ENCODE data around the gene LPAR3.
"Not testable (repeated sequence)": the region's sequence is repeated elsewhere in the genome, so short reads cannot be mapped to it uniquely, and the experiment has no call there.

LPAR3 gene, protein sequence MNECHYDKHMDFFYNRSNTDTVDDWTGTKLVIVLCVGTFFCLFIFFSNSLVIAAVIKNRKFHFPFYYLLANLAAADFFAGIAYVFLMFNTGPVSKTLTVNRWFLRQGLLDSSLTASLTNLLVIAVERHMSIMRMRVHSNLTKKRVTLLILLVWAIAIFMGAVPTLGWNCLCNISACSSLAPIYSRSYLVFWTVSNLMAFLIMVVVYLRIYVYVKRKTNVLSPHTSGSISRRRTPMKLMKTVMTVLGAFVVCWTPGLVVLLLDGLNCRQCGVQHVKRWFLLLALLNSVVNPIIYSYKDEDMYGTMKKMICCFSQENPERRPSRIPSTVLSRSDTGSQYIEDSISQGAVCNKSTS

DNA sequence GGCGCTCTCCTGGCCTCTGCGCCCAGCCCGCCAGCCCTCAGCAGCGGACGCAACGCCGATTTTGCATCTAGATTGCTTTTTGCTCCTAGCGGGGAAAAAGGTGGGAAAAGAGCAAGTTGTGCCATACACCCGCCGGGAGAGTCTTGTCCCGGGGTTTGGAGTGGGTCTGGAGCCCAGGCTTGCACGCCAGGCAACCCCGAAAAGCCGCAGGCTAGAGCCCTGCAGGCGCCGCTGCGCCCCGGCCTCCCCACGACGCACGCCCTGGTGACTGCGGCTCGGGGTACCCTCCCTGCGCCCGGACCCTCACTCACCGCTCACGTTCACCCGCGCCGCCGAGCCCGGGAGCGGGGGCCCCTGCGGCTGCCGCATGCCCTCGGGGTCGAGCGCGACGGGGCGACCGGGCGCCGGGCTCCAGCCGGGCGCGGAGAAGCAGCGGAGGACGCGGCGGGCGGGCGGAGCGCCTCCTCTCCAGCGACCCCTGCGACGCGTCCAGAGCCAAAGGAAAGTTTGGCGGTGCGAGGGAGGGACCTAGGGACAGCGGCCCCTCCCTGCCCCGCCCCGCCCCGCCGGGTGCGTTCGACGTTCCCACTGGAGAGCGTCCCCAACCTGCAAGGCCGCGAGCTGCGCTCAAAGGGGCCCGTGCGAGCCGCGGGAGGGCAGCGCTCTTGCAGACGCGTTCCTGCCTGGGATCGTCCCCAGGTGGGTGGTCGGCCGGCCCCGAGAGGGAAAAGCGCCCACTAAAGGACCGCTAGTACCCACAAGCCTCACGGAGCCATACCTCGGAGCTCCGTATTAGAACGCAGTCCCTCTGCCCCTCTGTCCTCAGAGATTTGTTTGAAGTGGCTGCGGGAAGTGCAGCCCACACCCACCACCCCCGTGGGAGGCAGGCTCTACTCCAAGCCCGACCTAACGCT lies at the start of gene LPAR3:
TSS of gene LPAR3 (minus strand) at position 502 of the 914 bp plus-strand sequence. CDS start 27,086 bp downstream, outside the sequence.
- DNase-seq (ENCODE audit: low spot score) = peak; percentile 7

DNA sequence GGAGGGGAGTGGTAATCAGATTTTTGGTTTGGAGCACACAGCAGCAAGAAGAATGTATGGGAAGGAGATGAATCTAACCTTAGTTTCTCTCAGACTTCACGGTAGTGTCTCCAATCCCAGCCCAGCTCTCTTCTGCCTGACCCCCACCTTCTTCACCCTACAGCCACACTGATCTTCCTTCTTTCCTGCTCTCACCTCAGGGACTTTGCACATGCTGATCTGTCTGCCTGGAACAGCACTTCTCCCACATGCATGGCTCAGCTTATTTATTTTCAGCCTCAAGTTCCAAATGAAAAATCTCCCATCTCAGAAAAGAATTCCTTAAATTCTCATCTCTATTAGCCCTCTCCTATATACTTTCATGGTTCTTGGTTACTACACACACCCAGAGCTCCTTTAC lies 48.8 kb upstream of the LPAR3 start:
- DNase-seq (ENCODE audit: low spot score) = no peak

DNA sequence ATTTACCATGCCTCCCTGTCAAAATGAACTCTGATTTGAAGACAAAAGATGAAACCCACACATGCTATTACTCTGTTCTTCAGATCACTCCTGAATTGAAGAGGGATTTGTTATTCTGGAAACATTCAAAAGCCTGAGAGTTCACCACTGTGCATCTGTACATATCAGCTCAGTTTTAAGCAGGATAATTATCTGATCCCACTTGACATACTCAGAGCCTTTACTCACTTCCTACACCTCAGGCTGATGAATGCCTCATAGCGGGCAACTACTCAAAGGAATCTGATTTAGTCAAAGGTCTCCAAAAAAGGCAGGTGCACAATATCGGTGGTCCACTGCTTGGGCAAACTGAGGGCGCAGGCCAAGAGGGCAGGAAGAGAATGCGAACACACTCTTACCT lies 47.5 kb upstream of the LPAR3 start:
- DNase-seq (ENCODE audit: low spot score) = no peak

DNA sequence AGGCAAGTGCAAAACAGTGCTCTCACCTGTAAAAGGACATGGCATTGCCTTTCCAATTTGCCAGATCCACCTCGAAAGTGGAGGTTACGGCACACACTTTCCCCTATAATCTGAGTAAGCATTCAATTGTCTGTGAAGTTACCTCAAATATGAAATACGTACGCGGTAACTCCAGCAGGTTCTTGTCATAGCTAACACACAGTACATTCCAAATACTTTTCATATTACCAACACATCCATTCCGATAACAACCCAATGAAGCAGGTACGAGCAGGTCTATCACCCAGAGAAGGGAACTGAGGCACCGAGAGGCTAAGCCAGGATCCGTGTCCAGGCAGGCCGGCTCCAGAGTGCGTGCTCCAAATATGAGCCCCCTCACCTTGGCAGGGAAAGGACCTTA lies 46.8 kb upstream of the LPAR3 start:
- DNase-seq (ENCODE audit: low spot score) = no peak

DNA sequence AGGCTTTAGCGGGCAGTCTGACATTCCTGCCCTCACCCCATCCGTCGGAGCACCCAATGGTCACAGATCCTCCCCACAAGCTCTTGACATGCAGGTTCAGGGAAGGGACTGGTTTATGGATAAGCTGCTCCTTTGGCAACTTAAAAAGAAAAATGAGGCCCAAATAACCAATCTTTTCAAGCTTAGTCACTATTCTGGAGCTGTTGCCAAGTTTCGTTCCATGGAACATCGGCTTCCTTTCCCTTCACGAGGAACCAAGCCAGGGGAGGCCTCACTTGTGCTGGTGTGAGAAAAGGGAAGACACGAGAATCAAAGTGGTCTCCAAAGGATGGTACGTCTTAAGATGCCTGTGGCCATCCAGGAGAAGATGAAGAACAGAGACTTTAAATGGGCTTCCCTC lies 46.1 kb upstream of the LPAR3 start:
- no peak for DNase-seq (ENCODE audit: low spot score)

DNA sequence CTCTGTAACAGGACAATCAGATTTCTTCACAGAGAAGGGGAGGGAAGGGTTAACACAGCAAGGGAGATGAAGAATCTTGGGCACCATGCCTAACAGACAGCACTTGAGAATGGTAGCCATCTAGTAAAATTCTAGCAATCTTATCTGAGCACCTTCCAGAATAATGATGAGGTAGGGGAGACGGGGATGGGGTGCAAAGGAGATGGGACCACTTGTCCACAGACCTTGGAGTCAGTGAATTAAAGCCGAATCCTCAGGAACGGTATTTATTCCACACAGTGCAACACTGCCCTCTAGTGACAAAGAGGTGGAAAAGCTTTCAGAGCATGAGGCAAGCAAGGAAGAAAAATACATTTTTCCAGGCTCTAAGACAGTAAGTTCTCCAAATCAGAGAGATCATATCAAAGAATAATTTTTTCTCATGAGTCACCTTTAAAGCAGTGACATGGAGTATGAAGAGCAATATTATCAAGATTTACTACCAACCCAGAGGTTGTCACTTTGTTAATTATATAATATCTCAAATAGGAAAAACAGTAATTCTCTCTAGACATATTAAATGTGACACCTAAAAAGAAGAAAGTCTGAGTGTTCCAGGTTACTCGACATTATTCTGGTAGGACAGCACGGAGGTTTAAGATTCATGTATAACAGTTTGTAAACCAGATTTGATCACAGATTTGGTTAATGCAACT lies 43.3 kb upstream of the LPAR3 start:
- peak; percentile 62 for DNase-seq (ENCODE audit: low spot score)

DNA sequence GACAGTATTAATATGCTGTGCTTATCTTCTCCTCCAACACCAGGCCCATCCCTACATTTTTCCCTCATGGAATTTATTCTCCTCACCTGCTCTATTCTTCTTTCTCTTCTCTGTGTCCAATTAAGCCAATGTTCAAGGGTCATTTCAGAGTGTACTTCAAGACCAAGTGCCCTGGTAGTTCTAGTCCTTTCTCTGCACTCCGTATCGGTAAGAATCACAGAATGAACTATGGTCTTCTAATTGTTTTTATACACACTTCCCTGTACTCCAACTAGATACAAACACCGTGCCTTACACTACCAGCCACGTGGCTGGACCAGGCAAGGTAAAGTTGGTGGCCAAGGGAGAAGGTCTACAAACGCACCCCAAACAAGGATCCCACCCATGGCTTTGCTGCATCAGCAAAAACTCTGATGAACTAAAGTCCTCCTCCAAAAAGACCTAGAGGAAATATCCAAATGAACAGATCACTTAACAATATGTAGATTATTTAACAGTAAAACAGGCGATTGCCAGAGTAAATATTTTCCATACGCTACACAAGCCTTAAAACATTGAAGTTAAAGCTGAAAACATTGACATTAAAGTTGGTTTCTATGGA lies 40.1 kb upstream of the LPAR3 start:
- DNase-seq (ENCODE audit: low spot score) = no peak

DNA sequence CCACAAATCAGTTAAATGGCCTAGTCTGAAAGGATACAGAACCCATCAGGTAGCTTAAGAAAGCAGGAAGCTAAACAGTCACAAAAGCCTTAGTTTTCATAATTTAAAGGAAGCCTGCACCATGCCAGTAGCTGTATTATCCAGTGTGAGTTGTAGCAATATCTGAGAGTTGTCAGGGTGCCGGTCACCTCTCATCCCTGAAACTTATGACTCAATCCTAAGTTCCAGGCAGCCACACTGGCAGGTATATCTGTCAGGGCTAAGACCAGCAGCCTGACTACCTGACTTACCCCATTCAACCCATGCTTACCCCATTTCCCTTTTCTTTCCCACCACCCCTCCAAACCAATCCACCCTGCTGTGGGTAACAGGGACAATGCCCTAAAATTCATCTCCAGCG lies 37.8 kb upstream of the LPAR3 start:
- DNase-seq (ENCODE audit: low spot score) = no peak

DNA sequence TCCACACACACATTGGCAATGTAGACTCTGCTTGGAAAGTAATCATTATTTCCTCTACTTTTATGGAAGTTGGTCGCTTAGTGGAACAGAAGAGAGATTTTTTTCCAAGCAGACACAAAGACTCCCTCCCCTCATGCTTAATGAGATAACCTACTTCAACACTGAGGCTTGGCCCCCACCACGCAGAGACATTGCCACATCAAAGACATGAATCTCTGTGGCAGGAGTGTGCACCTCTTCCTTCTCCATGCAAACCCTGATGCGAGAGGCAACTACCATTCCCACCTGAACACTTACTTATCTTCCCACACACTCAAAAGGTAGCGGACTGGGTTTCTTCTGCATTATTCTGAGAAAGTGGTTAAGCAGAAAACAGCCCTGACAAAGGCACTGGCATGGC lies 37.3 kb upstream of the LPAR3 start:
- no peak for DNase-seq (ENCODE audit: low spot score)

DNA sequence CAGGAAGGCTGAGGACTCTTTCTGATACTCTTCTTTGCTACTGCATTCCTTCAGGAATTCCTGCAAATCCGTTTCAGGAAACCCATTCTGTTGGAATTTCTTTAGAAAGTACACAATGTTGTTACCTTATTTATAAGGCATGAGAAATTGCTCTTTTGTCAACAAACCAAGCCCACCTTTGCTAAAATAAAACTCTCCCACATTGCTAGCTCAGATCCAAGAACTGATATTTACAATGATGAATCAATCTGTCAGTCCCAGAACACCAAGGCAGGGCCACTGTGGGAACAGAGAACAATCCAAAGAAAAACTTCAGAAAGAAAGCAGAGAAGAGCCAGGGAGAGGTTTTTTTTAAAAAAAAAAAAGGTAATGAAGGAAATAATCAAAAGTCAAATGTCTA lies 36.6 kb upstream of the LPAR3 start:
- DNase-seq (ENCODE audit: low spot score) = no peak

DNA sequence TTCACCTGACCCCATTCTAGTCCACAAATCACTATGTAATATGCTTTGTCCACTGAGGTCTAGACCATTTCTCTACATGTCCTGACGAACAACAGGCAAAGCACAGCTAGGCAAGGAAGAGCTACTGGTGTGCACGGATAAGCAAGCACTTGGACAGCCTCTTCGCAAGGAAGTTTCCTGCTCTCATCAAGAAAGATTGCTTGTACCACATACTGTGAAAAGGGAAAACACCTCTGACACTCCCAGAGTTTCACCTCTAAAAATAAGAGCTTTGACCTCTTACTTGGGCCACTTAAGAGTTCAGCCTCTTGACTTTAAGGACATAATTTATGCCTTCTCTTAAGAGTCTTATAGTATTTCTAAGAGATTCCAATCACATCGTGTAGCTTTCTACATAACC lies 36.0 kb upstream of the LPAR3 start:
- DNase-seq (ENCODE audit: low spot score) = no peak

DNA sequence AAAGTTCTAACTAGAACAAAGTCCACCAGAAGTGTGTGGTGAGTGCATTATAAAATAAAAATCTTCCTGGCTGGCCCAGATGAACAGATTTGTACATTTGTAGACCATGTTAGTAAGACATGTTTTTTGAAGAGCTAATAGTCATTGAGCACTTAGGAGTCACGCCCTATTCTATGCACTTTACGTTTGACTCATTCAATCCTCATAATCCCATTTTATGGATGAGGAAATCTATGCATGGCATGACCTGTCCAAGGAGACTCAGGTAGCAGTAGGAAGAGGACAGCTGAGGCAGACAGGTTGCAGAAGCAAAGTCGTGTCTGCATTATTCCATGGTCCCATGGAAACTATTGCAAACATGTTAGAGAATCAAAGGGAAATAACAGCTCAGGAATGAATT lies 30.3 kb upstream of the LPAR3 start:
- DNase-seq (ENCODE audit: low spot score) = no peak

DNA sequence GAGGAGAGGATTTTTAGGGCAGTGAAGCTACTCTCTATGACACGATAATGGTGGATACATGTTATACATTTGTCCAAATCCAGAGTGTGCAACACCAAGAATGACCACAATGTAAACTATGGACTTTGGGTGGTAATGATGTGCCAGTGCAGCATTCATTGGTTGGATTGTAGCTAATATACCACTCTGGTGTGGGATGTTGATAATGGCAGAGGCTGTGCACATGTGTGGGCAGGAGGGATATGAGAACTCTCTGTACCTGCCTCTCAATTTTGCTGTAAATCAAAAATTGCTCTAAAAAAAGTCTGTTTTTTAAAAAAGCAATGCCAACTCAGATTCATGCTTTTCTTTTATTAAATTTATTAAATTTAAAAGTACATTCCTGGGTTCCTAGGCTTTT lies 27.2 kb upstream of the LPAR3 start:
- no peak for DNase-seq (ENCODE audit: low spot score)

DNA sequence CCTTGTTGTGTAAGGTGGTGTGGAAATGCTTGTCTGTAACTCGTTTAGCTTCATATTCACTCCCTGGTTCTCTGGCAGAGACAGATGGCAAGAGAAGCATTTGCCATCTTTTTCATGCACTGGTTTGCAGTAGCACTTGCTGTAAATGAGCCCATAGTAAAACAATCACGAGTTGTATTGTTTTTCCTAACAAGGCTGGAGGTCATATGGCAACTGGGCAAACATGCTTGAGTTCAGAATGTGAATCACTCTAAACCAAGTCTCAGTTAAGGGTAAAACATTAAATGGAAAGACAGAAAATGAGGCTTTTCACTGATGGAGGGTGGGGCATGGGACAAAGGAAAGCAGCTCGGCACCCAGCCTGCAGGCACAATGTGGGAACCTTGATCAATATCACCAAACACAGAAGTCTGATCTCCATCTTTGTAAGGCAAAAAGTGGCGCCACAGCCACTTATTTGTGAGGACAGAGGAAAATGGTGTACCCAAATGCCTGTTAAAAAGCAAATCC lies 26.5 kb upstream of the LPAR3 start:
- no peak for DNase-seq (ENCODE audit: low spot score)

DNA sequence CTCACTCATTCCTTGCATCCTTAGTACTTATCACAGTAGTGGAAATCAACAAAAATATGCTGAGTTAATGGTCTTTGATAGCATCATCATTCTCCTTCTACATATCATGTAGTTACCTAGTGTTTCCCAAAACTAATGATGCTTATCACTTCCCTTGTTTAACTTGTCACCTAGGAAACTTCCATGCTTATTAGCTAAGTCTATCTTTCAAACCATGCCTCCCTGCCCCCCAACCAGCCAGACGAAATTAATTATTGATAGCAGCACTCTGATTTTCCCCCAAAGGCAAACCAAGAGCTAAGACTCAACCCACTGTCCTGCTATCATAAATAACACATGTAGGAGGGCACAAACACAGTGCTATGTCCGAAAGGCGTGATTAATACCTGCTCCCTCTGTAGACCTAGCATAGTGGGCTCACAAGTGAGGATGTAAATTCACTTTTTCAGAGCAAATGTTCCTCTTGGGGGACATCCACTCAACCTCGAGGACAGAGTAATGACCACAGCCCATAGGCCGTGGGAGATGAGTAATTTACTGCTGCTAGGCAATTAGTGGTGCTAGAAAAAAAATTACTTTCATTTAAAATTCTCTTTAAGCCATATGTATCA lies 25.8 kb upstream of the LPAR3 start:
- no peak for DNase-seq (ENCODE audit: low spot score)

DNA sequence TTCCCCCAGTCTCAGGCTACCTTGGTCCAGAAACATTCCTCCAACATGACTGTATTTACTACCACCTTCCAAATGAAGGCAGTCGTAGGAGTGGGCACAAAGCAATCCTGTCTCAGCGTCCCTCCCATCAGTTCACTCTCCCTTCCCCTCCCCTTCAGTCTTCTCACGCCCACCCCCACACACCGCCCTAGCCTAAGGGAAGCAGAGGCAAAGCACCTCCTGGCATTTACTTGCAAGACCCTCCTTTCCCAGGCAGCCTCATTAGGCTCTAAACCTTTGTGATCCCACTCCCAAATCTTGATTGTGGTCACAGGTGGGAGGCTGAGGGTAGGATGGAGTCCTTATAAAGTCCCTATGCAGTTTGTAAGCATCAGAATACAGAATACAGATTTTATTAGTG lies 23.9 kb upstream of the LPAR3 start:
- no peak for DNase-seq (ENCODE audit: low spot score)

DNA sequence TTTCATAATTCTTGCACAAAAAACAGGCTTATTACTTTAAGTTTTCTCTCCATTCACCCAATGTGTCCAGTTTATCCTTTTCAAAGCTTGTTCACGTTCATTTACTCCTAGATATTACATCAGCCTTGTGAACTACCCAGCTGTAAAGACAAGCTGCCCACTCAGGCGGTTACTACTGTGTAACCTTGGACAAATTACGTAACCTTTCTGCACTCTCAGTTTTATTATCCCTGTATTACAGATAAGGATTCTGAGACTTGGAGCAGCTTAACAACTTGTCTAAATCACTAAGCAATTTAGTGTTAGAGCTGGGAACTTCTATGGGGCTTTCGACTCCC lies 20.5 kb upstream of the LPAR3 start:
- no peak for DNase-seq (ENCODE audit: low spot score)

DNA sequence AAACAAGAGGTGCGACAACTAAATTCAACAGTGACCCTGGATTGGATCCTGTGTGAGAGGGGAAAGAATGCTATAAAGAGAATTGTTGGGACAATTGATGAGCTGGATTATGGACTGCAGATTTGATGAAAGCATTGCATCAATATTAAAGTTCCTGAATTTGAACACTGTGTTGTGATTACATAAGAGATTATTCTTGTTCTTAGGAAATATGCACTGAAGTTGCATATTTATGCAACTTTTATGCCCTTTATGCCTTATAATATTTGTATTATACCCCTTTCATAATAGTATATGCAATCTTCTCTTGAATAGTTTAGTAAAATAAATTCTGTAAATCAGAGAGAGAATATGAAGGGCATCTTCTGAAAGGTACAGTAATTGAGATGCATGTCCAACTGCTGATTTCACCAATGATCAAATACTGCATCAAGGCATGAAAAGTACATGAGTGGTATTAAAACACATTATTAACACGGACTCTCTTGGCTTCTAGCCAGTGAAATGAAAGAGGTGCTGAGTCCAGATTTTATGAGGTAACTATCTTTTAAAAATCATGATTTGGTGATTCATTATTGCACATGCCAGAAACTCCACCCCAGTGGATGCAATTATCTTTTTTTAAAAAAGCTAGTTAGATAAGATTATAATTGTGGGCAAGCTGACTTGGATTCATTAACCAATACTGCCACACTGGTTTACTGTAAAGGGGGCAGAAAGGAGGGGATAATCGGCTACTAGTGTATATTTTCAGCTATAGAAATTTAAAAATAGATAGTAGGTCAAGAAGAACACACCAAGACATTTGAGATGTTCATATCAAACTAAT lies 19.9 kb upstream of the LPAR3 start:
- no peak for DNase-seq (ENCODE audit: low spot score)

DNA sequence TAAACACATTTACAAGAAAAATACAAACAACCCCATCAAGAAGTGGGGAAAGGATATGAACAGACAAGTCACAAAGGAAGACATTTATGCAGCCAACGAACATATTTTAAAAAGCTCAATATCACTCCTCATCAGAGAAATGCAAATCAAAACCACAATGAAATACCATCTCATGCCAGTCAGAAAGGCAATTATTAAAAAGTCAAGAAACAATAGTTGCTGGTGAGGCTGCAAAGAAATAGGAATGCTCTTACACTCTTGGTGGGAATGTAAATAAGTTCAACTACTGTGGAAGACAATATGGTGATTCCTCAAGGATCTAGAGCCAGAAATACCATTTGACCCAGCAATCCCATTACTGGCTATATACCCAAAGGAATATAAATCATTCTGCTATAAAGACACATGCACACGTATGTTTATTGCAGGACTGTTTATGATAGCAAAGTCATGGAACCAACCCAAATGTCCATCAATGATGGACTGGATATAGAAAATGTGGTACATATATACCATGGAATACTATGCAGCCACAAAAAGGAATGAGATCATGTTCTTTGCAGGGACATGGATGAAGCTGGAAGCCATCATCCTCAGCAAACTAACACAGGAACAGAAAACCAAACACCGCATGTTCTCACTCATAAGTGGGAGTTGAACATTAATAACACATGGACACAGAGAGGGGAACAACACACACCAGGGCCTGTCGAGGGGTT lies 15.9 kb upstream of the LPAR3 start:
- not testable (repeated sequence) for DNase-seq (ENCODE audit: low spot score)
